ENCODE measurements around the gene CCDC124. TPM values are rescaled to one million over a fixed set of nuclear protein-coding genes. Genes with fewer than 3 reads are reported as not detected.

Gene CCDC124
- total RNA-seq, 1 experiment from 2014 or later = 131 TPM

DNA sequence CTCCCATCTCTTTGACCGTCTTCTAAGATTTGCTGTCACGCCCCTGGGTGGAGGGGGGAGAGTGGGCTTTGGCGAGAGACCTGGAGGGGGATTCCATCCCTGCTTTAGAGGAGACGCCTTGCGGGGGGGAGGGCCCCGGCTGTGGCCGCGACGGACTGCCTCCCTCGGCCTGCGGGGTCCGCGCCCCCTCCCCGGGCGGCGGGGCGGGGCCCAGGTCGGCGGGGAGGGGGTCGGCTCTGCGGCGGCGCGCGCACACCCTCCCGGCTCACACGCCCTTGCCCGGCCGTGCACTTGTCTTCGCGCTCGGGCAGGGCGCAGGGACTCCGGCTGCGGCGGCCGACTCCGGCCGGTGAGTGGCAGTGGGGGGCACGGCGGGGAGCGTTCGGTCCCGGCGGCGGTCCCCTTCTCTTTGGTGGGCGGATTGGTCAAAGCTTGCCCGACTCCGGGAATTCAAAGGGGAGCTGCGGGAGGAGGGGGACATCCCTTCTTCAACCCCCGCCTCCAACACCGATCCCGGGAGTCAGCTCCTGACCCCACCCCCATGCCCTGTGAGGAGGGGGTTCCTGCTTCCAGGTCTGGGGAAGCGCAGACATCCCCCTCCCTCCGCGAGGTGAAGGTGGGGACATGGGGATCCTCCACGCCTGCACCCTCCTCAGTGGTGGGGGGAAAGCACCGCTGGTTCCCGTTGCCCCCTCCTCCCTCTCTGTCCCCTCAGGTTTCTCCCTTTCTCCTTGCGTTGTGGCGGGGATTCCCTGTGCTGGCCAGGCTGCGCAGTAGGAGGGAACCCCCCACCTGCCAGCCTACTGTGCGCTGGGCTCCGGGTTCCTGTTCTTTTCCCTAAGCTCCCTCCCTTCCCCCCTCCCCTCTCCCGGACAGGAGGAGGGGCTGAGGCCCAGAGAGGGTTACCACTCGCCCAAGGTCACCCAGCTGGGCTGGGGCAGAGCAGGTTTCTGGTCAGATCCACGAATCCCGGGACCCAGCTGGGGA is 19.5 kb downstream of the CCDC124 start:
- POLR2A ChIA-PET (ENCODE audit: low non-redundant PET) = no interaction called here
- no peak for DNase-seq (ENCODE audit: low spot score)
- intact Hi-C loops (cut with micrococcal nuclease; ENCODE audit: unreplicated experiment) = no loop called here

DNA sequence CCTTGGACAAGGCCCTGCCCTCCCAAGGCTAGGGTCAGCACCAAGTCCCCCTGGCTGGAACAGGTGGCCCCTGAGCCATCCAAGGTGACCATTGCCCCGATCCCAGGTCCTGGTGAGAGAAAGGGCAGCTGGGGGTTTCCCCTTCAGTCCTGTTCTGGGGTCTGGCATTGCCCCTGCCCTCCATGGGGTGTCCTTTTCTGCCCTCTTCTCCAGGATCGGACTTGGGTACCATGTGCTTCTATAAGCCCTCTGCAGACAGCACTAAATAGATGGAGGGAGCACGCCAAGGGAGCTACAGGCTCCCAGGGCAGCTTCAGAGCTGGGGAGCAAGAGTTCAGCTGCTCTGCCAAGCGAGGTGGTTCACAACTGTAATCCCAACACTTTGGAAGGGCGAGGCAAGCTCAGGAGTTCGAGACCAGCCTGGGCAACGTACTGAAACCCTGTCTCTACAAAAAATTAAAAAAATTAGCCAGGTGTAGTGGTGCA is 20.5 kb downstream of the CCDC124 start:
- Histone ChIP-seq H3K9me3 (ENCODE audit: low read depth, low read length, poor library complexity, severe bottlenecking) (no peaks in the 10 kb centered on the region), H3K27ac (ENCODE audit: low read depth, low read length, poor library complexity, severe bottlenecking) (peak overlapping the region; percentile 78), H3K4me3 (ENCODE audit: low read depth, low read length, poor library complexity, severe bottlenecking) (peak overlapping the region; percentile 68), H3K4me1 (ENCODE audit: insufficient read depth, low read length, poor library complexity, severe bottlenecking) (peaks cover 50% of the 10 kb centered on the region), H3K36me3 (ENCODE audit: insufficient read depth, low read length, poor library complexity, severe bottlenecking) (no peaks in the 10 kb centered on the region), H3K27me3 (replicated peaks; ENCODE audit: insufficient read depth, low read depth, low read length, poor library complexity) (no peaks in the 10 kb centered on the region)
- no peak for DNase-seq (ENCODE audit: low spot score)
- intact Hi-C loops (cut with micrococcal nuclease; ENCODE audit: unreplicated experiment) = no loop called here
- no peak for TF ChIP-seq EZH2 (IDR thresholded peaks at IDR 0.05; ENCODE audit: borderline replicate concordance, low read depth, low read length, poor library complexity, severe bottlenecking)
- TF ChIP-seq, protein P1, sequence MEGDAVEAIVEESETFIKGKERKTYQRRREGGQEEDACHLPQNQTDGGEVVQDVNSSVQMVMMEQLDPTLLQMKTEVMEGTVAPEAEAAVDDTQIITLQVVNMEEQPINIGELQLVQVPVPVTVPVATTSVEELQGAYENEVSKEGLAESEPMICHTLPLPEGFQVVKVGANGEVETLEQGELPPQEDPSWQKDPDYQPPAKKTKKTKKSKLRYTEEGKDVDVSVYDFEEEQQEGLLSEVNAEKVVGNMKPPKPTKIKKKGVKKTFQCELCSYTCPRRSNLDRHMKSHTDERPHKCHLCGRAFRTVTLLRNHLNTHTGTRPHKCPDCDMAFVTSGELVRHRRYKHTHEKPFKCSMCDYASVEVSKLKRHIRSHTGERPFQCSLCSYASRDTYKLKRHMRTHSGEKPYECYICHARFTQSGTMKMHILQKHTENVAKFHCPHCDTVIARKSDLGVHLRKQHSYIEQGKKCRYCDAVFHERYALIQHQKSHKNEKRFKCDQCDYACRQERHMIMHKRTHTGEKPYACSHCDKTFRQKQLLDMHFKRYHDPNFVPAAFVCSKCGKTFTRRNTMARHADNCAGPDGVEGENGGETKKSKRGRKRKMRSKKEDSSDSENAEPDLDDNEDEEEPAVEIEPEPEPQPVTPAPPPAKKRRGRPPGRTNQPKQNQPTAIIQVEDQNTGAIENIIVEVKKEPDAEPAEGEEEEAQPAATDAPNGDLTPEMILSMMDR (conservative IDR thresholded peaks at IDR 0.05; ENCODE audit: low read depth, low read length) = no peak
- ChIA-PET CTCF (no interaction called here), POLR2A (ENCODE audit: low non-redundant PET) (no interaction called here)
- no TSS peak for BruUV-seq (replicated peaks)

More for the DNA sequence above, 19.5 kb downstream of the CCDC124 start:
- CTCF ChIA-PET = interaction anchor here (0.5 kb wide), 1 partner anchor 106 kb away, joined by 4 read pairs; no protein-coding TSS in a partner anchor
- Histone ChIP-seq H3K9me3 (ENCODE audit: low read depth, low read length, poor library complexity, severe bottlenecking) (no peaks in the 10 kb centered on the region), H3K27me3 (replicated peaks; ENCODE audit: insufficient read depth, low read depth, low read length, poor library complexity) (no peaks in the 10 kb centered on the region), H3K4me1 (ENCODE audit: insufficient read depth, low read length, poor library complexity, severe bottlenecking) (peaks cover 53% of the 10 kb centered on the region), H3K27ac (ENCODE audit: low read depth, low read length, poor library complexity, severe bottlenecking) (peak overlapping the region; percentile 78), H3K36me3 (ENCODE audit: insufficient read depth, low read length, poor library complexity, severe bottlenecking) (no peaks in the 10 kb centered on the region), H3K4me3 (ENCODE audit: low read depth, low read length, poor library complexity, severe bottlenecking) (peak overlapping the region; percentile 68)
- TF ChIP-seq, protein P1 (conservative IDR thresholded peaks at IDR 0.05; ENCODE audit: low read depth, low read length) = no peak
- no peak for TF ChIP-seq EZH2 (IDR thresholded peaks at IDR 0.05; ENCODE audit: borderline replicate concordance, low read depth, low read length, poor library complexity, severe bottlenecking)
- TSS peak; percentile 24 for BruUV-seq (replicated peaks)

DNA sequence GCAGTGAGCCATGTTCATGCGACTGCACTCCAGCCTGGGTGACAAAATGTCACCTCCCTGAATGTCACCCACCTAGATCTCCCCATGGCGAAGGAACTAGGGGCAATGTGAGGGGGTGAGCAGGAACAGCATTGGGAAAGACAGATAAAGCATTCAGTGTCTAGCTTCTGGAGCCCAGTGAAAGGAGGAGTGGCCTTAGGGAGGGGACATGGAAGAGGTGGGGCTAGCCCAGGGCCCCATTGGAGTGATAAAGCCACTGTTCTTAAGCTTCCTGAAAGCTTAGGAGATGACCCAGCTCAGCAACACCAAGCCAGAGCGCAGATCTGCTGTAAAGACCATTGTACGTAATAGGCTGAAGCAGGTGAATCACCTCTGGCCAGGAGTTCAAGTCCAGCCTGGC is 21.1 kb downstream of the CCDC124 start:
- peak; percentile 59 for DNase-seq (ENCODE audit: low spot score)
- peak overlapping the region; percentile 68 for H3K4me3 ChIP-seq (ENCODE audit: low read depth, low read length, poor library complexity, severe bottlenecking)
- BruUV-seq (replicated peaks) = no TSS peak
- peaks cover 45% of the 10 kb centered on the region for H3K4me1 ChIP-seq (ENCODE audit: insufficient read depth, low read length, poor library complexity, severe bottlenecking)
- H3K27ac ChIP-seq (ENCODE audit: low read depth, low read length, poor library complexity, severe bottlenecking) = no peak overlapping the region
- POLR2A ChIA-PET (ENCODE audit: low non-redundant PET) = no interaction called here
- intact Hi-C loops (cut with micrococcal nuclease; ENCODE audit: unreplicated experiment) = no loop called here
- no peaks in the 10 kb centered on the region for H3K9me3 ChIP-seq (ENCODE audit: low read depth, low read length, poor library complexity, severe bottlenecking)
- TF ChIP-seq, protein P1 (conservative IDR thresholded peaks at IDR 0.05; ENCODE audit: low read depth, low read length) = no peak
- TF ChIP-seq EZH2 (IDR thresholded peaks at IDR 0.05; ENCODE audit: borderline replicate concordance, low read depth, low read length, poor library complexity, severe bottlenecking) = no peak
- no peaks in the 10 kb centered on the region for H3K36me3 ChIP-seq (ENCODE audit: insufficient read depth, low read length, poor library complexity, severe bottlenecking)
- CTCF ChIA-PET = no interaction called here
- no peaks in the 10 kb centered on the region for H3K27me3 ChIP-seq (replicated peaks; ENCODE audit: insufficient read depth, low read depth, low read length, poor library complexity)
